ENCODE measurements around the gene RGMA.
"Not testable (repeated sequence)": the region's sequence is repeated elsewhere in the genome, so short reads cannot be mapped to it uniquely, and the experiment has no call there.

The RGMA gene

DNA sequence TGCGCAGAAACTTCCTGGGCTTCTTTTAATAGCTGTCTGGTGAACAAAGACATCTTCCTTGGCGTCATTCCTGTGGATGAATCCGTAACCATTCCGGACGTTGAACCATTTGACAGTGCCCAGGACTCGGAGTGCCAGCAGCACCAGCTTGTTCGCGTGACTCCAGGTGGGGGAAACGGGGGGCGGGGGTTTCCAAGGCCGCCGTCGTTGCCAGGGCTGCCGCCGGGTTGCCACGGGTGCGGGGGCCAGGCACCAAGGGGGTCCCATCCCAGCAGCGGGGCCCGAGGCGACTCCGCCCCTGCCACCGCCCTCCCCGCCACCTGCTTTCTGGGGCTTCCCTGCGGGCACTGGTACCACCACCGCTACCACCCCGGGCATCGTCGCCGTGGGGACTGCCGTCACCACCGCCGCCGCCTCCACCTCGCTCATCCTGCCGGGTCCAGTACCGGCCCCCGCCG is 22.8 kb downstream of the RGMA start:
- no peak for DNase-seq

DNA sequence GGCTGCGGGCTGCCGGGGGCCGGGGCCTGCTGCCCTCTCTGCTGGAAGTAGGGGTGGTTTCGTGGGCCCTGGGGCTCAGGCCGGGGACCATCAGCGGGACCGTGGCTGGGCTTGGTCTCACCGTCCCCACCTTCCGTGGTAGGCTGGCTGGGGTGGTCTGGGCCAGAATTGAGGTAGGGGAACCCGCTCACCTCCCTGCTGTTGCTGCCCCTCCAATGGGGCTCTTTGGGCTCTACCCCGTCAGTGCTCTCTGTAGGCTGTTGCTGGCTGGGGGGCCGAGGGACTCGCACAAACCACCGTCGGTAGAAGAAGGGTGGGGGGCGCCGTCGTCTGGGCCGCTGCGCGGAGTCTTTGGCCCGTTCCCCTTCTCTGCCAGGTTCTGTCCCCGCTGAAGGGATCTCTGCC is 23.4 kb downstream of the RGMA start:
- DNase-seq = no peak

GRCh38 chr15:93063796-93064690 is 25.0 kb downstream of the RGMA start:
- DNase-seq = no peak

DNA sequence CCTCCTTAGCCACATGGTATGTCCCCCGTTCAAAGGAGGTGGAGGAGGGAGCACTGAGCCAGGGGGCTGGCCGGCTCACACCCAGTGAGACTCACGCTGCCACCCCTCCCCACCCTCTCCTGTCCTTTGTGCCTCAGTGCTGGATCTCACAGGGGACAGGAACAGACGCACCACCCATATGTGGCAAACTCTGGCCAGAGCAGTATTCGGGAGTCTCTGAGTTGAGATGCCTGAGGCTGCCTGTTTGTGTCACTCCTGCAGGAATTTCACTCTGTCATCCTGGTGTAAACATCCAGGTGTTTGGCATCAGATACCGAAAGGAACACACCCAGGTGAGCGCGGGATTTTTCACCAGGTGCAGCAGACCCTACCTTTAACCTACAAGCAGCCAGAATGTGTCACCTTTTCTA is 25.7 kb downstream of the RGMA start:
- no peak for DNase-seq

- not testable (repeated sequence) for DNase-seq
Observed at GRCh38 chr15:93062628-93063261, 26.3 kb downstream of the RGMA start.

GRCh38 chr15:93060336-93061248 is 28.4 kb downstream of the RGMA start:
- no peak for DNase-seq

- DNase-seq = no peak
Observed at GRCh38 chr15:93059442-93059841, 29.6 kb downstream of the RGMA start.

GRCh38 chr15:93058904-93059427 is 30.0 kb downstream of the RGMA start:
- DNase-seq = no peak

DNA sequence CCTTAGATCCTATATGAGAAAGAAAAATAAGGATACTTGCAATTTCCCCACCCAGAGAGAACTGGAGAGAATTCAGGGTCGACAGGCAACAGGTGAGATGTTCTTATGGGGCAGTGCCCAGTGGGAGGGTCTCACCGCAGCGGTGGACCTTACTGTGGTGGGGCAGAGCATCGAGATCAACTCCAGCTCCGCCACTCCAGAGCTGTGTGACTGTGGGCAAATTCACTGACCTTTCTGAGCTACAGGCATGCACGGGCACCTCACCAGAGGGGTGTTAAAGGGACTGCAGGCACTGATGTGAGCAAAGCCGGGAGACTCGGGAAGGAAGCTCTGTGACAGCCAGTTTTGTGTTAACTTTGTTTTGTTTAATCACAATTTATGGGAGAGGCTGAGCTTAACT is 30.9 kb downstream of the RGMA start:
- DNase-seq = no peak

- DNase-seq = no peak
Observed at GRCh38 chr15:93057618-93058017, 31.4 kb downstream of the RGMA start.

DNA sequence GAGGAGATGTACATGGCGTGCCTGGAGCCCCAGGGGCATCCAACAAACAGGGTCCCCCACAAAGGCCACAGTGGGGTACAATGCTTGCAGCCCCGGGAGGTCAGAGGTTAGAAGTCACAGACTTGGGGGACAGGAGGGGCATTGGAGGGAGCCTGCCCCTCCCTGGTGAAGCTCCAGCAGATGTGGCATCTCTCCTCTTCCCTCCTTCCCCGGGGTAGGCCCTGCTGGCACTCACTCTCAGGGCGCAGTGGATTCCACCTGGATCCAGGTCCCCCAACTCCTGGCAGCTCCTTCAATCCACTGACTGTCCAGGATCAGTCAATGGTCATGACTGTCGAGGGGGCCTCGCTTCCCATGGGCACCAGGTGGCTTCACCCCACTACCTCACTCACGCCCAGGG is 32.2 kb downstream of the RGMA start:
- DNase-seq = no peak

- no peak for DNase-seq
Observed at GRCh38 chr15:93055211-93055610, 33.8 kb downstream of the RGMA start.

GRCh38 chr15:93052090-93052879 is 36.7 kb downstream of the RGMA start:
- no peak for DNase-seq

- no peak for DNase-seq
Observed at GRCh38 chr15:93051236-93052089, 37.5 kb downstream of the RGMA start.

DNA sequence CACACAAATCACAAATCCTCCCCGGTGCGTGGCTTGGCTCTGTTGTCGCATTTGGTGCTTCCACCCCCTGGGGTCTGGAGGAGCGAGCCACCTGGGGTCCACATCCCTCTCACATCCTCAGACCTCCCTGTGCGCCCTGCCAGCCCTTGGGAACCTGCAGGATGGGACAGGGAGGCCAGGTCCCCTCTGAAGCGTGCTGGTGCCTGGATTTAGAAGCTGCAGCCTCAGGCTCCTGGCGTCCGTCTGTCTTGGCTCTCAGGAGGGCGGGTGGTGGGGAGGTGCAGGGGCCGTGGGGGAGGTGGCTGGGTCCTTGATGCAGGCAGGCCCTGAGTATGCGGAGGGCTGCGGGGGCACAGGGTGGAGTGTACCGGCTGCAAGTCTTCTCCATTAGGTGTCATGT is 38.4 kb downstream of the RGMA start:
- no peak for DNase-seq

DNA sequence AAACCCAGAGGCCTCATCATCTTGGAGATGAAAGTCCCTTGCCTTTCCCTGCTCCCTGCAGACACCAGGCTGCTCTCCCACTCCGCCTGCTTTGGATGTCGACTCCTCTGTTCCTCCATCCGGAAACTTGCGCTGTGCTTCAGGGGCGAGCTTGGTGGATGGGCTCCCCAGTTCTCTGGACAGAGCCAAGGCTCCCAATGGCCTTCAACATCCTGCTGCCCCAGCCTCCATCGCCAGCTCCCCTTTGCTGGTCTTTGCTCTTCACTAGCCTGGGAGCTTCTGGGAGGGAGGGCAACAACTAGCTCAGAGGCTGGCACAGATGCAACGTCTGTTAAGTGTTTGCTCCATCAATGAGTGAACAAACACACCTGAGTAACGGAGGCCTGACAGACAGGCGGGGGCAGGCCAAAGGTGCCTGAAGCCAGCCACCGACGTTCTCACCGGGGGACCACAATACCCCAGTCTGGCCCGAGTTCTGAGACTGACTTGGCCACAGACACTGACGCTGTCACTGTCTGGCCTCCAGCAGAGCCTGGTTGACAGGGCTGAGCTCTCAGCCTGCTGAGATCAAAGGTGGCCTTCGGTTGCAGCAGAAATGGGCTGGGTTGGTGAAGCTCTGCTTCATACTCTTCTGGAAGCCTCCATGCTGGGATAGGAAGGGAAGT is 39.0 kb downstream of the RGMA start:
- DNase-seq = no peak

- DNase-seq = no peak
Observed at GRCh38 chr15:93049233-93049632, 39.8 kb downstream of the RGMA start.

DNA sequence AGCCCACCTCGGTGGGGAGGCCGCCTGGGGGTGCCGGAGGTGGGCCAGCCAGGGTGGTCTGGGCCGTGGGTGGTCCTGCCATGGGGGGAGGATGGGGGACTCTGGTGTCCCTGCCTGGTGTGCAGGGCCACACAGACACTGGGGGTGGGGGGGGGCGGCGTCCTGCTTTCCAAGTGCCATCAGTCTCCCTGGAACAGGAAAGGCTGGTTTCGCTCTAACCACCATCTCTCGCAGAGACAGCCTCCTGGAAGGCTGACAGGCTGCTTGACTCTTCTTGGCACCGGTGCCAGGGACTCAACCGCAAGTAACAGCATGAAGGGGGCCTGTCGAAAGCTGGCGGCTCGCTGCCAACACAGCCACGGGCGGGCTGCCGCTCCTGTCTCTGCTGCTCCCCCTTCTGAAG is 40.3 kb downstream of the RGMA start:
- no peak for DNase-seq

DNA sequence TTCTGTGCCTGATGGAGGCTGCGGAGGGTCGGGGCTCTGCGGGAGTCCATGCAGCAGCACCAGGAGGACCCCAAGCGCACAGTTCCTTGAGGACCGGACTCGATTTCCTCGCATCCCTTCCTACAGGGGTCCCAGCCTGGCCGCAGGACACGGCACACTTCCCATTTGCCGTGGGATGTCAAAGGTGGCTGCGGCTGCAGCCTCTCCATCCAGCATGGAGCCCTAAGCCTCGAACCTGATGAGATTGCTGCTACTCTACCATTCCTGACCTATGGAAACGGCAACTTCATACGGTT is 40.6 kb downstream of the RGMA start:
- no peak for DNase-seq

DNA sequence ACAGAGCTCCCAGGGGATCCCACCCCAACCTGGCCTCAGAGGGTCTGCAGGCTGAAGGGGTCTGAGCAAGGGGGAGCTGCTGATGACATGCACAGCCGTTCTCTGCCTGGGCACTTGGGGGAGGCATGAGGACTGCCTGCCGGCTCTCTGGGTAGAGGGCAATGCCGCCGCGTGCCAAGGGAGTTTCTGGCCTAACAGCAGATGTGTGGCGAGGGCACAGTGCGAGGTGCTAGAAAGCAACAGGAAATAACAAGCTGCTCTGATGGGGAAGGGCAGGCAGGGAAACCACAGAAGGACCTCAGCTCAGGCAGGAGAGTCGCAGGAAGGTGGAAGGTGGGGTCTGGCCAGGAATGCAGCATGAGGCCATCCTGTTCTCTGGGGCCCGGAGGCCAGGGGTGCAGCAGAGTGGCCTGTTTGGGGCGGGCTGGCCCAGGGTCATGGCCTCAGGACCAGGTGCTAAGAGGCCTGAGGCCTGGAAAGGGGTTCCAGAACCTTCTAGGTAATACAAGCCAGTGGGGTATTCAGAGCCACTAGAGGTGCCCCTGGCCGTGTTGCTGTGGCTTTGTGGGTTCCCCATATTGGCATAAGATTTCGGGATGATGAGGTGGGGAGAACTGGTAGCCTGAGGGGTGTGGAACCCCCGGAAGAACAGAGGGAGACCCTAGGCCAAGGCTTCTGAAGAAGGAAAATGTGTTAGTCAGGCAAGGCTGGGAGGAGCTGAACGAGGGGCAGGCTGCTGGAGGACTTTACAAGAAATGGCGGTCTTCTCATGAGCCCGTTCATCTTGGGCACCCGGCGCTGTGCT is 41.2 kb downstream of the RGMA start:
- no peak for DNase-seq

Measured in NCI-H2081 treated with DMSO at 0.1 percent for 48 hours (cell line).